ENCODE results near the gene PTGER1. TPM values are rescaled to one million over a fixed set of nuclear protein-coding genes. Genes with fewer than 3 reads are reported as not detected.

Gene PTGER1
- polyA plus RNA-seq, 1 donor (not counting 4 experiments of a cell fraction or from before 2014, with no cell fraction given) = not detected

GRCh38 chr19:14471436-14472187 lies 3.5 kb downstream of the PTGER1 start:
- H3K9me1 ChIP-seq (ENCODE audit: control insufficient read depth, extremely low read depth, insufficient read depth, low read length) = no peaks in the 10 kb centered on the region
- H3K4me2 ChIP-seq (ENCODE audit: control insufficient read depth, extremely low read depth, insufficient read depth, low read depth, low read length) = peak overlapping the region; percentile 58
- no peaks in the 10 kb centered on the region for H3K79me2 ChIP-seq (ENCODE audit: control insufficient read depth, insufficient read depth, low read length)
- H3K9ac ChIP-seq (ENCODE audit: control insufficient read depth, extremely low read depth, insufficient read depth, low read length) = no peak overlapping the region
- H3K27me3 ChIP-seq (ENCODE audit: control insufficient read depth, extremely low read depth, insufficient read depth, low read length) = peaks cover 6% of the 10 kb centered on the region
- peaks cover 0 to 2% of the 10 kb centered on the region in 2 experiments for H3K36me3 ChIP-seq (ENCODE audit: control insufficient read depth in 2 of 2, extremely low read depth in 1 of 2, insufficient read depth in 2 of 2, low read length in 2 of 2)
- H2AFZ ChIP-seq (ENCODE audit: control insufficient read depth, low read length) = no peak overlapping the region
- dilution Hi-C loops (cut with MboI; ENCODE audit: extremely low pct_ligation_motif_present, low sequenced_read_pairs) = no loop called here
- H3K27ac ChIP-seq (ENCODE audit: control insufficient read depth, insufficient read depth, low read length) = no peak overlapping the region
- no peak overlapping the region for H3K4me3 ChIP-seq (ENCODE audit: control insufficient read depth in 2 of 3, extremely low read depth in 1 of 3, insufficient read depth in 2 of 3, low read depth in 1 of 3, low read length in 3 of 3)
- TF ChIP-seq CTCF (optimal IDR thresholded peaks at IDR 0.05 in 1 of 3, IDR thresholded peaks at IDR 0.05 in 1 of 3, conservative IDR thresholded peaks at IDR 0.05 in 1 of 3; ENCODE audit: extremely low read depth in 1 of 3, insufficient read depth in 2 of 3, low read length in 3 of 3) = no peak
- no peak for TF ChIP-seq EZH2 (IDR thresholded peaks at IDR 0.05; ENCODE audit: low read length)
- H3K4me1 ChIP-seq (ENCODE audit: control insufficient read depth, extremely low read depth, insufficient read depth, low read length) = peaks cover 18% of the 10 kb centered on the region
- DNase-seq (ENCODE audit: low read depth, low spot score) (no peak), FAIRE-seq (no peak)
- peaks cover 2% of the 10 kb centered on the region for H4K20me1 ChIP-seq (ENCODE audit: control insufficient read depth, extremely low read depth, insufficient read depth, low read length)
- H3K9me3 ChIP-seq (ENCODE audit: control insufficient read depth, low read depth, low read length) = no peaks in the 10 kb centered on the region

GRCh38 chr19:14470031-14470876 lies 4.9 kb downstream of the PTGER1 start:
- no peaks in the 10 kb centered on the region for H3K9me3 ChIP-seq (ENCODE audit: control insufficient read depth, low read depth, low read length)
- H3K9me1 ChIP-seq (ENCODE audit: control insufficient read depth, extremely low read depth, insufficient read depth, low read length) = no peaks in the 10 kb centered on the region
- H3K27me3 ChIP-seq (ENCODE audit: control insufficient read depth, extremely low read depth, insufficient read depth, low read length) = peaks cover 6% of the 10 kb centered on the region
- H3K36me3 ChIP-seq (ENCODE audit: control insufficient read depth in 2 of 2, extremely low read depth in 1 of 2, insufficient read depth in 2 of 2, low read length in 2 of 2) = no peaks in the 10 kb centered on the region
- TF ChIP-seq EZH2 (IDR thresholded peaks at IDR 0.05; ENCODE audit: low read length) (no peak), CTCF (optimal IDR thresholded peaks at IDR 0.05 in 1 of 3, IDR thresholded peaks at IDR 0.05 in 1 of 3, conservative IDR thresholded peaks at IDR 0.05 in 1 of 3; ENCODE audit: extremely low read depth in 1 of 3, insufficient read depth in 2 of 3, low read length in 3 of 3) (no peak)
- peaks cover 4% of the 10 kb centered on the region for H3K4me1 ChIP-seq (ENCODE audit: control insufficient read depth, extremely low read depth, insufficient read depth, low read length)
- no peak overlapping the region for H3K4me3 ChIP-seq (ENCODE audit: control insufficient read depth in 2 of 3, extremely low read depth in 1 of 3, insufficient read depth in 2 of 3, low read depth in 1 of 3, low read length in 3 of 3)
- no peak overlapping the region for H3K27ac ChIP-seq (ENCODE audit: control insufficient read depth, insufficient read depth, low read length)
- H3K79me2 ChIP-seq (ENCODE audit: control insufficient read depth, insufficient read depth, low read length) = no peaks in the 10 kb centered on the region
- H3K9ac ChIP-seq (ENCODE audit: control insufficient read depth, extremely low read depth, insufficient read depth, low read length) = no peak overlapping the region
- no peak for DNase-seq (ENCODE audit: low read depth, low spot score)
- no peaks in the 10 kb centered on the region for H4K20me1 ChIP-seq (ENCODE audit: control insufficient read depth, extremely low read depth, insufficient read depth, low read length)
- FAIRE-seq = no peak
- H3K4me2 ChIP-seq (ENCODE audit: control insufficient read depth, extremely low read depth, insufficient read depth, low read depth, low read length) = no peak overlapping the region
- H2AFZ ChIP-seq (ENCODE audit: control insufficient read depth, low read length) = no peak overlapping the region
- dilution Hi-C loops (cut with MboI; ENCODE audit: extremely low pct_ligation_motif_present, low sequenced_read_pairs) = no loop called here

All from keratinocyte (primary cell).